Activated T-helper 1 cell treated with anti-CD3 and anti-CD28 coated beads, Interleukin-2, amount 50 U/mL, for 16 hours (primary cell): ENCODE results near the gene MYLK.

ENCODE experiments used
- DNase-seq, 2 donors: peaks; one replicate each; pipeline ENCODE4 v3.0.0-alpha.2; 2020; ENCODE audit warnings: low read depth in 1 of 2, low spot score in 1 of 2

MYLK gene

DNA sequence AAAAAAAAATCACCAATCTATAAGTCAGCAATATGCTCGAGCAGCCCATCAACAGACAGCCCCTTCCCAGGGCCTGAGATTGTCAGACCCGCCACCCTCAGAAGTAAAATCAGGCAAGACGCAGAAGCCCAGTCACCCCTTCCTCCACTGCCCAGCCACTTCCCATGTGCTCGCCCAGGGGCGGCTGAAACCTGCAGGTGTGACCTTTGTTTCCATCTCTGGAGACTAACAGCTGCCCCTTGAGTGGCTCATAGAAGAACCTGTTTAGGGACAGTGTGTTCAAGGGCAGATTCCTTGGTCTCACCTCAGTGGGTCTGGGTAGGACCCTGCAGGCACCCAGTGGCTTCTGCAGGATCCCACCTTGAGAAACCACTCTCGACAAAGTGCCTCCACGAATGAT, 105.6 kb downstream of the MYLK start:
- no peak for DNase-seq

DNA sequence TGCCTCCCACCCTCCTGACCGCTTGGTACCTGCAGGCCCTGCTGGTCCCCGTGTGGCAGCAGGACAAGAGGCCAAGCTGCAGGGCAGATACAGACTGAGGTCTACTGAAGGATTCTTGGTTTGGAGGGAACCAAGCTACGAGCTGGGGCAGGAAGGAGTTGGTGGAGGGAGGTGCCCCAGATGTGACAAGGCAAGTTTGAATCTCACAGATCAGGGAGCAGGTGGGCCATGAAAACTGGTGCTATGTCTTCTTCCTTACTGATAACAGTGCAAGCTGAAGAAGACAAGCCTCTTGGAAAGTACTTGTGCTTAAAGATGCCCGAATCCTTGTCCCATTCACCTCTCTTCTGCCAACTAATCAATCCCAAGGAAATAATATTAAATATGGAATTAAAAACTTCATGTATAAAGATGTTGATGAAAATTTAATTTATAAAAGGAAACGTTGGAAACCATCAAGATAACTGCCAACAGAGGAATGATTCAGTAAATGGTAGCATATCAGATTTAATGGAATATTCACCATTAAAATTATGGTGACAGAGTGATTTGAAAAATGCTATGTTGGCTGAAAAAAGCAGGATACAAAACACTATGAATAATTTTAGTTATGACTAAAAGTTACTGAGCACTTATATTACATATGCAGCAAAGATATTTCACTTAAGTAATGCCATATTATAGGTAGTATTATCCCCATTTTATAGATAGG, 107.9 kb downstream of the MYLK start:
- DNase-seq, result no peak

DNA sequence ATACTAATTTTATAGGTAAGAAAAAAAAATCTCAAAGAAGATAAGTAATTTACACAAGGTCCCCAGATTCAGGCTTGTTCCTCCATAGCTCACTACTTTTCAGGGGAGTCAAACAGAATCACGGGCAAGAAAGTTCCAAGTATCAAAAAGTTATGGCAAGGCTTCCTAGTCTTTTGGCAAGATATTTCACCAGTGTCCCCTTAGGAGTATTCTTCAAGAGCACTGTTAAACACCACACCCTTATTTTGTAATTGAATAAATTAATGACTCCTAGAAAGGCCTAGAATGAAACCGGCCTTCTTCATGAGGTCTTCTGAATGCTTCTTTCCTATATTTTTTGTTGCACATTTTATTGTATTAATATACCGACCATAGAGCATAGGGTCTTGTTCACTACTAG, 109.7 kb downstream of the MYLK start:
- DNase-seq, result no peak

DNA sequence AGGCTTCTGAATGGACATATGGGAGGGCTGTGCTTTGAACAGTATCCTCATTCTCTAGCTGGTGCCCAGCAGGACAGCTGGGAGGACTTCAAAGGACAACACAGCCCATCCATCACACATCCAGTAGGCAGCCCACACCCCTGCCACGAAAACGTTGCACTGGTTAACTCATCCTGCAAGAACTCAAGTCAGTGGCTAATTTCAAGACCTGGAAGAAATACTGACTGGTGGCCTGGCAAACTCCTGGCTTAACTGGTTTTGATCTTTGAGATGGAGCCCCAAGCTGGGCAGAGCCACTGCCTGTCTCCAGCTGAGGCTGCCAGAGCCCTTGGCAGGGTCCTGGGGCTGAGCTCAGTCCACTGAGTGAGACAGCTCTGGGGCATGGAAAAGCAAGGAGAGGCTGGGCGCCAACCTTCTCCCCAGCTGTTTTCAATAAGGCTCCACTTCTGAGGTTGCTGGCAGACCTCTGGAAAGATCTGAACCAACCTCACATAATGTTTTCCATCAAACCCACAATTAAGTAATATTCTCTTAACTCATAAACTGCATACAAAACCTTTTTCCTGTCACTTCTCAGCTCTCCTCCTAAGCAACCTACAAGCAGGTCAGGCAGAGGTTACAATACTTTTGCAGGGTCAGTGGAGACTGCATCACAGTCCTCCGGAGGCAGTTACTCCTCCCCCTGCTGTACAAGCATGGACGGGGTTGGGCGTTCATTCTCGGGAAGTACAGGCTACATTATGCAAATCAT, 110.3 kb downstream of the MYLK start:
- DNase-seq, result no peak

DNA sequence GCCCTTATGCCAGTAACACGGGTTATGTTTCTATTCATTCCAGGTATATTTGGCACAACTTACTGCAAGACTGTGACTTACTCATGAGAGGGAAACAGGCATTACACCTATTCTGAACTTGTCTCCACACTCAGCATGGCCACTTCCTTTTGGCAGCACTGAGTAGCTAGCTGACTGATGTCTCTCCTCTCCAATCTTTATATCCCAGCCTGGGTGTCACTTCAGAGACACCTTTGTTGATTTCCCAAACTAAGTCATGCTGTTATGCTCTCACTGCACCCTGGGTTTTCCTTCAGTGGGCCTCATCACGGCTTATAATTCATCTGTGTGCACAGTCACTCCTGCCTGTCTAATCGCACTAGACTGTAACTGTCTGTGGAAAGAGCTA, 114.8 kb downstream of the MYLK start:
- DNase-seq, result no peak

DNA sequence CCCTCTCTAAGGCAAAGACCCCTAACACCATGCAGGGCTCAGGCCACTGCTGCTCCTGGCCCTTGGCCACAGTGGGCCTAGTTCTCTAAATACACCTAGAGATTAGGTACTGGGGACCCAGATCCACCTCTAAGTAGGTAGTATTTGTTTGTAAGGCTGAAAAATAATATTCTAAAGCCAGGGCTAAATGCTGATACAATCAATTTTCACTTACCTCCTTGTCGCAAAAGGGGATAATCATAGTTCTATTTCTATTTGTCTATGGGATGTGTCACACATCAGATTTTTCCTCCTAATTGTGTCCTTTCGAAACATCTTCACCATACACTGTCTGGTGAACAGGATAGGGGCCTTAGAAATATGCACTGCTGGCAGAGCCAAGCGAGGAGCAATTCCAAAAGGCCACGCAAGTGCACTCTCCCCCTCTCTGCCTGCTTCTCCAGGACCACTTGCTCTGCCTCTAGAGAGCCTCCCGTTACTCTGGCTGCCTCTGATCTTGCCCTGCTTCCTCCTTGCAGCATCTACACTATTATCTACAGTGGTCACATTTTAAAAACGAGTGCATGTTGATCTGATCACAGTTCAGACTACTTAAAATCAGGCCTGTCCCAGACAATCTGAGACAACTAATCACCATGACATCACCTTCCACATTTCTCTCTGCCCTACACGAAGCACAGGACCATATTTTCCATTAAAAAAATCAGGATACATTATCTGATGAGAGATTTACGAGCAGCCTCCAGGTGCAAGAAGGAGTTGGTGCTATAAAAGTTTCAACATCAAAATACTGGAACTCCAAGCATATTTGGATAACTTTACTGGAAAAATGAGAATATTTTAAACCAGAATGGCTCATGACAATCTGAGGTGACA, 115.4 kb downstream of the MYLK start:
- DNase-seq, result no peak

DNA sequence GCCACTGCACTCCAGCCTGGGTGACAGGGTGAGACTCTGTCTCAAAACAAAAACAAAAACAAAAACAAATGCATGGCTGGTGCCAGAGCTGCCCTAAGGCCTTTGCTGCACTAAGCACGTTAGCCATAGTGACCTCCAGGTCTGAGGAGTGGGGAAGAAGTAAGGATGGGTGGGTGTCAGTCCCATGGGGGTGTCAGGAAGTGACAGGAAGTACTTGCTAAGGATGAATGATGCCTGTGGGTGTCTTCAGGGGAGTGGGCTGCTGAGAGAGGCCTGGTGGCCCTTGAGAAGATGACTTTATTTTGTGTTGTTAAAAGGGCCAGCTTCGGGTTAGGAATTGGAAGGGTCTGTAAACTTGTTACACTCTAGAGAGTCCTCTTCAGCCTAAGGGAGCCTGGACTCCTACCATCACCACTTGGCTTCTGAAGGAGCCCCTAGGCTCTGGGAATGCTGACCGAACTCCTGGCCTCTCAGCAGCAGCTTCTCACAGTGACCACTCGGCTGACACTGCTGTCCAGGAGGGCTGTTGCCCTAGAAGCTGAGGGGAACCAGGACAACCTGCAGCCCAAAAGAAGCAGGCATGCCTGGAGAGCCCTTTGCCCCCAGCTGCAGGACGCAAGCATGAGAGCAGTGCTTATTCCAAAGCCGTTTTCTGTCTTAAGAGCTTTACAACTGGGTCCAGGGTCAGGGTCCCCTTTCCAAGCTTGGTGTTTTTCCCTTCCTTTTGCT, 116.4 kb downstream of the MYLK start:
- DNase-seq, result no peak

DNA sequence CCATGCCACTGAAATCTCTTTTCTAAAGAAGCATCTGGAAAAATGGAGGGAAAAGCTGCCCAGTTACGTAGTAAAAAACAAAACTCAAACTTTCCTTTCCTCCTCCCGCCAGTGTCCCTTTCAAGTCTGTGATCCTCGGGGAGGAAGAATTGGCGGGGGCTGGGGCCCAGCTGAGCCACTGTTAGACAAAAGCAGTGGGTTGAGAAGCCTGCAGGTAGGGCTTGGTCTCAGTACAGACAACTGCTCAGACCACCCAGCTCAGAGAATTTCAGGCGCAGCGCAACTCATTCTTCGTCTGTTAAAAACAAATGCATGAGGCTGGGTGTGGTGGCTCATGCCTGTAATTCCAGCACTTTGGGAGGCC, 117.1 kb downstream of the MYLK start:
- DNase-seq, result no peak

DNA sequence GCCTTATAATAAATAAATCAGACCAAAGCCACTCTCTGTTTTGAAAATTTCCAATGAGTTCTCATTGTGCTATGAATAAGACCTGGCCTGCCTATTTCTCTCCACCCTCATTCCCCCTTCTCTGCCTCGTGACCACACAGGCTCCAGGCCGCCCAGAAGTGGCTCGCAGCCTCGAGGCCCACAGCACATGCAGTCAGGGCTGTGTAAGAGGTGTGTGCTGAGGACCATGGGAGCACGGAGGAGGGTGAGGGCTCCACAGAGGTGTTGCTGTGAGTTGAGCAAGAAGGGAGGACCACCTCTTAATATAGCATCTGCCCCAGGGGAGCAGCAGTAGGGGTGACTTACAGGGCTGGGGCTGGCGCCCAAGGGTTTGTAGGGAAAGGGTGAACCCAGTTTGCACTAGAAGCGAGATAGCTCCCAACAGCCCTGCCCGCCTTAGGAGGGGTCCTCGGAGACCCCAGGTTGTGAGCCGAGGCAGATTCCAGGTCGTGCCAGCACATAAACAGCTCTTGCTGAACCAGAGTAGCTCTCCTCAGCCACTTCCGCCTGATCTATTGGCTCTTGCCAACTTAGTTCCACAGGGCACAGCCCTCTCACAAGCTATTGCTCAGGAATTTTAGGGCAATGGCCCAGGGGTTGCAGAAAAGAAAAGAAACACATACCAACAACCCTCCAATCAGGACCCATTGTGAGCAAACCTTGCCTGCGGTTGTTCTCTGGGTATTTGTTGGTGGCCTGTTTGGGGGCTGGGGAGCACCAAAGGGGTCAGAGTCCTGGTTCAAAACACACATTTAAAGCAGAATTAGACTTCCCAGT, 117.7 kb downstream of the MYLK start:
- DNase-seq, result no peak

DNA sequence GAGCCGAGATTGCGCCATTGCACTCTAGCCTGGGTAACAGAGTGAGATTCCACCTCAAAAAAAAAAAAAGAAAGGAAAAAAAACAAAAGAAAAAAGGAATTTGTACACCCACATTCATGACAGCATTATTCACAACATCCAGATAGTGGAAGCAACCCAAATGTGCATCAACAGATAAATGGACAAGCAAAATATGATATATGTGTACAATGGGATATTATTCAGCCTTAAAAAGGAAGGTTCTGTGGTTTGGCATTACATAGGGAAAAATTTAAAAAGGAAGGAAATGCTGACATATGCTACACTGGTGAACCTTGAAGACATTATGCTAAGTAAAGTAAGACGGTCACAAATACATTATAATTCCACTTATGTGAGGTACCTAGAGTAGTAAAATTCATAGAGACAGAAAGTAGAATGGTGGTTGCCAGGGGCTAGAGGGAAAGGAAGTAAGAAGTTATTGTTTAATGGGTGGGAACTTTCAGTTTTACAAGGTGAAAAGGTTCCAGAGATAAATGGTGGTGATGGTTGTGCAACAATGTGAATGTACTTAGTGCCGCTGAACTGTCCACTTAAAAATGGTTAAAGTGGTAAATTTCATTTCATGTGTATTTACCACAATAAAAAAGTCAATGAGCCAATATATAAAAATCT, 118.5 kb downstream of the MYLK start:
- DNase-seq, result no peak

DNA sequence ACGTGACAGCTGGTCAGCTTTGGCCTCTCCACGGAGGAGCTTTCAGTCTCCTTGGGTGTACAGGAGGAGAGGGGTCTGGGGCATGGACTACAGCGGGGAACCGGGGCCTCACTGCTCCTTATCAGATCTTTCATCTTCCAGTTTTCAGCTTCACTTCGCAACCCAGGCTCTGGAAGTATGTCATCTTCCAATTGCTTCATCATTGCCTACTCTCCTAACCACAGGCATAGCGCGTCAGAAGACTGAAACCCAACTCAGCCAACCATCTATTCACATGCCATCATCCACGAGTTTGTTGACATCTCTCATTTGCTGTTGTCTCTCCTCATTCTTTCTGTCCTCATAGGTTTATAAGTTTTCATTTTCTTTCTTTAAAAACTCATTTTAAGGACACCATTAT, 119.5 kb downstream of the MYLK start:
- DNase-seq, result no peak

DNA sequence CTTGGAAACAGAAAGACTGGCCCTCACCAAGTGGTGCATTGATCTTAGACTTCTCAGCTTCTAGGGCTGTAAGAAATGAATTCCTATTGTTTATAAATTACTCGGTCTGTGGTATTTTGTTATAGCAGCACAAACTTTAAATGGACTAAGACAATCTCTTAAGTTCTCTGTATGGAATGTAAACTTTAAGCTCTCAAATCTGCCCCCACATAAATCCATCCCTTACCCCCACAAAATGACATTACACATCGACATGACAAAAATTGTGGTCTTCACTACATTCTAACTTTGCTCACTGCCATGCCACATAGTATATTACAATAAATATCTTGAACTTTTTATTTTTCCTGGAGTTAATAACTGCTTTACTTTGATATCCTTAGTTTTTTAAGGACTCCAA, 121.3 kb downstream of the MYLK start:
- DNase-seq, result no peak

DNA sequence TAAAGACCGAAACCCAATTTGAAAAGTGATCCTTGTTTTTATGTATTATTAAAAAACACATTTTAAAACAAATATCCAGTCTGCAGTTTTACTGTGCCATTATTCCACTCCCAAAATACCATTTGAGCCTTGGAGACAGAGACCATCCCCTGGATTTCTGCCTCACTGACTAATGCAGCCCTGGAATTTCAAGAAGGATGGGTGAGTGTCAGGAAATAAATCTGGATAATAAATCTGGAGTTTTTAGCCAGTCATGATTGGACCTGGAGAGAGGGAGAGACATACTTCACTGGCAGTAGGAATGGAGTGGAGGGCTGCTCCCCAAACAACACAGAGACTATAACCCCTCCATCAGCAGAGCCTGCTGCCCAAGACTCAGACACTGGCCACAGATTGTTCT, 123.3 kb downstream of the MYLK start:
- no peak for DNase-seq

DNA sequence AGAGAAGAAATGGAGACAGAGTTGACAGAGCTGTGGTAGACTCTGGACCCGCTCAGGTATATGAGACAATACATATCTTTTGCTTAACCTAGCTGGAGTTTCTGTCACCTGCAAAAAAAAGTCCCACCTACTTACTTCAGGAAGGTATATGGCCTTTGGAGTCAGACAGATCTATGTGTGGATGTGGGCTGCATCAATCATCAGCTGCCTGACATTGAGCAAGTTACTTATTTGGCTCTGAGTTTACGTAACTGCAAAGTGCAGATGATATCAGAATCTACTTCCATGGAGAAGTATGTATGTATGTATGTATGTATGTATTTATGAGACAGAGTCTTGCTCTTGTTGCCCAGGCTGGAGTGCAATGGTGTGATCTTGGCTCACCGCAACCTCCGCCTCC, 124.3 kb downstream of the MYLK start:
- no peak for DNase-seq

DNA sequence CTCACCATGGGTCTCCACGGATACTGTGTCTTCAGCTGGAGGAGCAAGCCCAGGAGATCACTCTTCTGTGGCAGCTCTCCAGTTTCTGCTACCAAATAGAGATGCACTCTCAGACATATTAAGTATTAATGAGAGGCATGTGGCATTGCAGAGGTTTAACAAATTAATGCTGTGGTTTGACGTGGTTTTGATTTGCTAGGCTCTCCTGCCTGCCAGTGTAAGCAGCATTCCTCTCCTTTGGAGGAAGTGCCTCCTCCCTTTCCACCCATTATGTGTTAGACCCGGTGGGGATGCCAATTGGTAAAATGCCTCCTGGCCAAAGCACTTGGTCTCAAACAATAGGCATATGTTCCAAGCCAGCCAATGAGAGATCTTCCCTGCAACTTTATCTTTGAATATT, 124.8 kb downstream of the MYLK start:
- no peak for DNase-seq

DNA sequence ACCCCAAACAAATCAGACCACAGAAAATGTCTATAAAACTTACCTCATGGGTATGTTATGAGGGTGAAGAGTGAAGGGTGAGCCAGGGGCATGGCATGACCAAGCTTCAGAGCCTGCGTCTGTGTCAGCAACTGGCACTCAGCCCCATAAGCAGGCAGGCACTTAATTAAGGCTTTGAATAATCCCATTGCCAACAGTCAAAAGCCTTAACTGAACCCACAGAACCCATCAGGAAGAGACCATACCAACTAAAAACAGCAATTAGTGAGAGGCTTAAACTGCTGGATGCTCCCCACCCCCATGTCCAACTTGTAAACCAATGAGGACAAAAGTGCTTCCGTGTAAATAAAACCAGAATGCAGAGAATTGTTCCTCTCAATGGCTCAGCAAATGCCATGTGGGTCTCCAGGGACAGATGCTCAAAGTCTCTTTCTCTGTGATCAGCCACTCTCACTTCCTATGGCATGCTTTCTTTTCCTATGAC, 126.0 kb downstream of the MYLK start:
- DNase-seq, result no peak

DNA sequence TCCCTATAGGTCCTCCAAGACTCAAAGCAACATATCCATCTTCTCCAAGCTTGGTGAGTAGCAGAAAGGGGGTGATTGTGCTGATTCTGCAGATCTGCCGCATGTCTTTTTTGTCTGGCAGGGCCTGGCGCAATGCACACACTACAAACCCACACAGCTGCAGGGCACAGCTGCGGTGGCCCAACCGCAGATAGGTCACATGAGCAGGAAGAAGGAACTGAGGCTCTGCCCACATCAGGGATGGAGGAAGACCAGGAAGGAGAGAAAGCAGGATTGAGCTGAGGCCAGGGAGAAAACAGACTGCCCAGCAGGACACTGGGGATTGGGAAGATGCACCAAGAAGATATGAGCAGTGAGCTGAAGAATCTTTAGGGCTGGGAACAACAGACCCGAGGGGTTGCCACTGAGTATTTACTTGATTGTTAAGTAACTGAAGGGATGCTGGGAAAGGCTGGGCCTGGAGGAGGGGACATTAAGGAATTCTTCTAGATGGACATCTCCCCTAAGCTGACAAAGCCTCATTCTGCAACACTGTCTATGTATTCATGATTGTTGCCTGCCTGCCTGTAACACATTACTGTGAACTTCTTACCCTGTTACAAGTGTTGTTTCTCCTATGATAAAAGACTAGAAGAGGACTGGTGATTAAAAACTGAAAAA, 126.7 kb downstream of the MYLK start:
- no peak for DNase-seq

DNA sequence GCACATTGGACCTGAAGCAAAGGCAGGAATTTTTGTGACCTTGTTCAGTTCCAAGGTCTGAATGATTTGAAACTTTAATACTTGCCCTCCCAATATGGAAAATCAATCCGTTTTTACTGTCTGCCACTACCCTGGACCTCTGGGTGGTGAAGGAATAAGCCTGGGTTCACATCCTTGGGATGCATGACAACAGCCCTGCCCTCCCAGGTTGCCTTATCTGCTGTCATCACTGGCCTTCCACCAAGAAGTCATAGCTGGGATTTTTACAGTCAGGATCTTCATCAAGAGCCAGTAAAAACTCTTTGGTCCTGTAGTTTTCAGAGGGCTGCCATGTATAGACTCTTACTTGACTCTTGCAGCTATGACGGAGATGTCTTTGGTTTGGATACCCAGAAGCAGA, 128.6 kb downstream of the MYLK start:
- DNase-seq, result no peak

DNA sequence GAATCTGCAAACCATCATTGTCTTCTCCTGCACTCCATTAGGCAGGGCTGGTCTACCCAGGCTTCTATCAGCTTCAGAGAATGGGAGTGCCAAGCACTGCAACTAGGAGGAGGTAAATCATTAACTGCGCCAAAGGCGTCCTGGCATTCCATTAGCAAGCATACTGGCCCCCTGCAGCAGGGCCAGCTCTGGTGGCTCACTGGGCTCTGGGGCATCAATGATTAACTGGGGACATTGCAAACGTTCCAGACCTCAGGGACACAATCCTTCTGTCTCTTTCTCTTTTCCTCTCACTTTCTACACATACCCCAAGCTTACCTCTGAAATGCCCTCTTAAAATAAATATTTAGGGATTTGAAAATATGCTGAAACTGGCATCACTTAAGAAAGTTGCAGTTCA, 129.0 kb downstream of the MYLK start:
- DNase-seq, result no peak
